H9 (cell line): ENCODE measurements around the gene YES1. TPM values are rescaled to one million over a fixed set of nuclear protein-coding genes. Genes with fewer than 3 reads are reported as not detected.
A peak's percentile ranks its signal among the peaks of the same experiment; 100 is the strongest.
"Not testable (repeated sequence)": the region's sequence is repeated elsewhere in the genome, so short reads cannot be mapped to it uniquely, and the experiment has no call there.

Source experiments
- DNase-seq: peaks from one replicate; pipeline ENCODE4 v3.0.0-alpha.2; 2017
- H2AFZ ChIP-seq: one replicate; pipeline ENCODE4 v1.6.1; 2013; ENCODE audit warnings: mild to moderate bottlenecking, low read length, control low read depth, moderate library complexity
- H2AK5ac ChIP-seq: 2 replicates; pipeline ENCODE4 v1.6.1; 2013; ENCODE audit warnings: low read length, control low read depth, mixed read lengths; ENCODE audit not compliant: insufficient read length
- H2BK120ac ChIP-seq: one replicate; pipeline ENCODE4 v1.6.1; 2013; ENCODE audit warnings: low read depth, mild to moderate bottlenecking, low read length, control low read depth, inconsistent platforms; ENCODE audit not compliant: poor library complexity, severe bottlenecking
- H2BK12ac ChIP-seq: 2 replicates; pipeline ENCODE4 v1.6.1; 2013; ENCODE audit warnings: low read length, control low read depth, mixed read lengths, low read depth; ENCODE audit not compliant: insufficient read length
- H2BK15ac ChIP-seq: 2 replicates; pipeline ENCODE4 v1.6.1; 2013; ENCODE audit warnings: low read depth, low read length, control low read depth
- H2BK20ac ChIP-seq: one replicate; pipeline ENCODE4 v1.6.1; 2013; ENCODE audit warnings: low read depth, mild to moderate bottlenecking, low read length, control low read depth, inconsistent platforms; ENCODE audit not compliant: poor library complexity, severe bottlenecking
- H2BK5ac ChIP-seq: 2 replicates; pipeline ENCODE4 v1.6.1; 2013; ENCODE audit warnings: low read length, control low read depth, mixed read lengths; ENCODE audit not compliant: insufficient read length
- H3K14ac ChIP-seq: 2 replicates; pipeline ENCODE4 v1.6.1; 2013; ENCODE audit warnings: low read length, control low read depth; ENCODE audit not compliant: insufficient read depth
- H3K18ac ChIP-seq: 2 replicates; pipeline ENCODE4 v1.6.1; 2013; ENCODE audit warnings: low read depth, mild to moderate bottlenecking, mixed read lengths, low read length, control low read depth; ENCODE audit not compliant: insufficient read length
- H3K23ac ChIP-seq: 2 replicates; pipeline ENCODE4 v1.6.1; 2013; ENCODE audit warnings: low read length, control low read depth, mixed read lengths, low read depth; ENCODE audit not compliant: insufficient read length
- H3K23me2 ChIP-seq: 2 replicates; pipeline ENCODE4 v1.6.1; 2013; ENCODE audit warnings: low read depth, mild to moderate bottlenecking, mixed read lengths, low read length, control low read depth; ENCODE audit not compliant: insufficient read length, poor library complexity, severe bottlenecking
- H3K27ac ChIP-seq: 2 replicates; pipeline ENCODE4 v1.5.1; 2013; ENCODE audit warnings: low read length, control low read depth, mixed read lengths, low read depth; ENCODE audit not compliant: insufficient read length
- H3K27me3 ChIP-seq: 2 replicates; pipeline ENCODE4 v1.6.1; 2013; ENCODE audit warnings: low read length, control low read depth, inconsistent platforms; ENCODE audit not compliant: insufficient read depth
- H3K4ac ChIP-seq: 2 replicates; pipeline ENCODE4 v1.6.1; 2013; ENCODE audit warnings: low read depth, mild to moderate bottlenecking, control low read depth, inconsistent platforms, low read length, moderate library complexity
- H3K4me1 ChIP-seq: 2 replicates; pipeline ENCODE4 v1.6.1; 2013; ENCODE audit warnings: low read length, control low read depth, inconsistent platforms; ENCODE audit not compliant: insufficient read depth
- H3K4me2 ChIP-seq: 2 replicates; pipeline ENCODE4 v1.6.1; 2013; ENCODE audit warnings: low read length, control low read depth, mixed read lengths; ENCODE audit not compliant: insufficient read length, insufficient read depth
- H3K56ac ChIP-seq: 2 replicates; pipeline ENCODE4 v1.6.1; 2013; ENCODE audit warnings: low read depth, mild to moderate bottlenecking, mixed read lengths, low read length, control low read depth; ENCODE audit not compliant: insufficient read length
- H3K79me1 ChIP-seq: 2 replicates; pipeline ENCODE4 v1.6.1; 2013; ENCODE audit warnings: low read depth, mild to moderate bottlenecking, moderate library complexity, low read length, control low read depth, inconsistent platforms; ENCODE audit not compliant: insufficient read depth, poor library complexity, severe bottlenecking
- H3K79me2 ChIP-seq: 2 replicates; pipeline ENCODE4 v1.6.1; 2013; ENCODE audit warnings: low read length, control low read depth, inconsistent platforms; ENCODE audit not compliant: insufficient read depth
- H3K9ac ChIP-seq: 2 replicates; pipeline ENCODE4 v1.6.1; 2013; ENCODE audit warnings: low read length, control low read depth, mixed read lengths; ENCODE audit not compliant: insufficient read length; ENCODE audit errors: extremely low read depth
- H3K9me3 ChIP-seq: one replicate; pipeline ENCODE4 v1.6.1; 2013; ENCODE audit warnings: low read depth, low read length, inconsistent platforms; ENCODE audit not compliant: control insufficient read depth
- H3T11ph ChIP-seq: one replicate; pipeline ENCODE4 v1.6.1; 2013; ENCODE audit warnings: mild to moderate bottlenecking, low read length, control low read depth, inconsistent platforms
- H4K20me1 ChIP-seq: one replicate; pipeline ENCODE4 v1.6.1; 2013; ENCODE audit not compliant: control insufficient read depth, insufficient read length, insufficient read depth
- H4K5ac ChIP-seq: 2 replicates; pipeline ENCODE4 v1.6.1; 2013; ENCODE audit warnings: low read depth, mild to moderate bottlenecking, mixed read lengths, low read length, control low read depth; ENCODE audit not compliant: insufficient read length
- H4K8ac ChIP-seq: replicated peaks from 2 replicates; pipeline ENCODE4 v1.6.1; 2013; ENCODE audit warnings: low read length, control low read depth, mixed read lengths, low read depth; ENCODE audit not compliant: insufficient read length
- H4K91ac ChIP-seq: 2 replicates; pipeline ENCODE4 v1.6.1; 2013; ENCODE audit warnings: low read depth, mild to moderate bottlenecking, moderate library complexity, mixed read lengths, low read length, control low read depth; ENCODE audit not compliant: insufficient read length
- H3K27ac Mint-ChIP-seq, 3 experiments: 2 replicates in 2 of 3; 3 replicates in 1 of 3; pipeline ENCODE4 v1.8.0; 2020 to 2021; ENCODE audit warnings: mixed read lengths in 3 of 3, mild to moderate bottlenecking in 1 of 3, moderate library complexity in 1 of 3
- H3K27me3 Mint-ChIP-seq: 2 replicates; pipeline ENCODE4 v1.8.0; 2021; ENCODE audit warnings: low read depth, mild to moderate bottlenecking, moderate library complexity, mixed read lengths
- H3K36me3 Mint-ChIP-seq, 3 experiments: 2 replicates in 2 of 3; 3 replicates in 1 of 3; pipeline ENCODE4 v1.8.0; 2020 to 2021; ENCODE audit warnings: low read depth in 3 of 3, mixed read lengths in 3 of 3; ENCODE audit not compliant: insufficient read depth in 1 of 3
- H3K4me1 Mint-ChIP-seq, 2 experiments: 2 replicates each; pipeline ENCODE4 v1.8.0; 2020; ENCODE audit warnings: mixed read lengths in 2 of 2
- H3K4me3 Mint-ChIP-seq, 2 experiments: 2 replicates in 1 of 2; 3 replicates in 1 of 2; pipeline ENCODE4 v1.8.0; 2020 to 2021; ENCODE audit warnings: mild to moderate bottlenecking in 2 of 2, mixed read lengths in 2 of 2, moderate library complexity in 1 of 2
- H3K9me3 Mint-ChIP-seq, 2 experiments: 2 replicates in 1 of 2; 3 replicates in 1 of 2; pipeline ENCODE4 v1.8.0; 2020; ENCODE audit warnings: mild to moderate bottlenecking in 2 of 2, mixed read lengths in 2 of 2, moderate library complexity in 1 of 2
- CTCF ChIP-seq: fragments of 200-600 bp; sonication (generic); conservative IDR thresholded peaks from 3 replicates; pipeline ENCODE4 v1.8.0; 2021; ENCODE audit warnings: antibody characterized with exemption, mild to moderate bottlenecking
- WGBS: extraction: QIAGEN DNeasy Blood & Tissue Kit; methylation state at CpG from one replicate; pipeline ENCODE4 v1.1.7; 2013; ENCODE audit warnings: missing lambda C conversion rate, low lambda C conversion rate, mixed read lengths; ENCODE audit not compliant: insufficient read length; ENCODE audit errors: extremely low coverage; 5-methylcytosine and 5-hydroxymethylcytosine counted together
- total RNA-seq: library from RNA; stranded (reverse); gene quantifications from 2 replicates; pipeline ENCODE4 v1.2.1, GENCODE V29; 2021

Gene YES1
- total RNA-seq, 1 experiment from 2014 or later, result 86.9 TPM

GRCh38 chr18:777021-777420 lies 35.0 kb downstream of the YES1 start:
- H2BK120ac ChIP-seq, result no peak overlapping the region
- no peaks in the 10 kb centered on the region for H3K27me3 Mint-ChIP-seq

DNA sequence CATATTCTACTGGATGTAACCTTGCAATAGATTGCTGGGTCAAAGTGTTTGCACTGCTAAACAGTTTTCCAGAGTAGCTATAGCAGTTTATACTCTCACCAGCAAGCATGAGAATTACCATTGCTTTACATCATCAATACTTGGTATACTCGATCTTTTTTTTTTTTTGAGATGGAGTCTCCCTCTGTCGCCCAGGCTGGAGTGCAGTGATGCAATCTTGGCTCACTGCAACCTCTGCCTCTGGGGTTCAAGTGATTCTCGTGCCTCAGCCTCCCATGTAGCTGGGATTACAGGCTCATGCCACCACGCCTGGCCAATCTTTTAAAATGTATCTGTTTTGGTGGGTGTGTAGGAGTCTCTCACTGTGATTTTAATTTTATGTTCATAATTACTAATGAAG lies 36.0 kb downstream of the YES1 start:
- WGBS, result no CpG with 5 or more reads among the region's 4 CpGs
- H3T11ph ChIP-seq, result not testable (repeated sequence)
- H3K4me1 Mint-ChIP-seq, result peaks cover 15% of the 10 kb centered on the region in 2 experiments

More at GRCh38 chr18:777021-777420, 35.0 kb downstream of the YES1 start:
- H3K14ac ChIP-seq, result no peak overlapping the region
- no peaks in the 10 kb centered on the region; the same call in 1 of the 2 replicates for H3K27me3 ChIP-seq
- no peaks in the 10 kb centered on the region for H3K23me2 ChIP-seq
- H3K4me2 ChIP-seq, result no peak overlapping the region
- H2AK5ac ChIP-seq, result no peak overlapping the region
- no peak overlapping the region for H4K5ac ChIP-seq
- no peak overlapping the region for H4K8ac ChIP-seq
- no peak overlapping the region for H3K27ac ChIP-seq
- H3K4me1 ChIP-seq, result no peaks in the 10 kb centered on the region; the same call in 1 of the 2 replicates
- Mint-ChIP-seq H3K36me3 (peaks cover 0 to 7% (median 0%) of the 10 kb centered on the region in 3 experiments; a peak in 1 of 7 replicates), H3K4me1 (peaks cover 15 to 18% of the 10 kb centered on the region in 2 experiments), H3K9me3 (no peaks in the 10 kb centered on the region), H3K27ac (peak overlapping the region in 1 of 3 experiments; percentile 4; a peak in 1 of 7 replicates), H3K4me3 (no peak overlapping the region)
- no peak overlapping the region for H3K18ac ChIP-seq
- no peak overlapping the region for H2BK15ac ChIP-seq
- no peaks in the 10 kb centered on the region for H3K9me3 ChIP-seq
- H4K20me1 ChIP-seq, result no peaks in the 10 kb centered on the region
- no peak overlapping the region for H2AFZ ChIP-seq
- H3K79me2 ChIP-seq, result peaks cover 13% of the 10 kb centered on the region; the same call in 1 of the 2 replicates
- no peak overlapping the region for H3K23ac ChIP-seq
- H2BK12ac ChIP-seq, result no peak overlapping the region
- no peak overlapping the region for H3K4ac ChIP-seq
- H3T11ph ChIP-seq, result no peak overlapping the region
- DNase-seq, result no peak
- no peak overlapping the region for H4K91ac ChIP-seq
- no peak overlapping the region for H3K56ac ChIP-seq
- TF ChIP-seq CTCF, result no peak
- no peak overlapping the region for H3K9ac ChIP-seq
- H3K79me1 ChIP-seq, result peaks cover 4% of the 10 kb centered on the region
- no peak overlapping the region for H2BK5ac ChIP-seq
- WGBS, result no CpG with 5 or more reads among the region's 1 CpG
- H2BK20ac ChIP-seq, result no peak overlapping the region

More for the DNA sequence above, 36.0 kb downstream of the YES1 start:
- H2BK12ac ChIP-seq, H4K20me1 ChIP-seq, H3K4me3 Mint-ChIP-seq, H3K4me1 ChIP-seq, H3K23me2 ChIP-seq, H3K79me1 ChIP-seq, H3K36me3 Mint-ChIP-seq, H3K4me2 ChIP-seq, H2AFZ ChIP-seq, H3K27me3 Mint-ChIP-seq, H3K9me3 Mint-ChIP-seq, H2BK20ac ChIP-seq, H2BK5ac ChIP-seq, DNase-seq, H4K5ac ChIP-seq, H2AK5ac ChIP-seq, H3K9ac ChIP-seq, H3K27ac ChIP-seq, H3K14ac ChIP-seq, H3K18ac ChIP-seq, H2BK120ac ChIP-seq, H3K9me3 ChIP-seq, H4K8ac ChIP-seq, H3K27me3 ChIP-seq, H3K4ac ChIP-seq, H4K91ac ChIP-seq, H3K27ac Mint-ChIP-seq, H2BK15ac ChIP-seq, H3K23ac ChIP-seq, H3K56ac ChIP-seq: not testable (repeated sequence)
- H3K79me2 ChIP-seq, result peaks cover 11% of the 10 kb centered on the region; the same call in 1 of the 2 replicates
